ENCODE data around the gene PTPN6.

The PTPN6 gene

DNA sequence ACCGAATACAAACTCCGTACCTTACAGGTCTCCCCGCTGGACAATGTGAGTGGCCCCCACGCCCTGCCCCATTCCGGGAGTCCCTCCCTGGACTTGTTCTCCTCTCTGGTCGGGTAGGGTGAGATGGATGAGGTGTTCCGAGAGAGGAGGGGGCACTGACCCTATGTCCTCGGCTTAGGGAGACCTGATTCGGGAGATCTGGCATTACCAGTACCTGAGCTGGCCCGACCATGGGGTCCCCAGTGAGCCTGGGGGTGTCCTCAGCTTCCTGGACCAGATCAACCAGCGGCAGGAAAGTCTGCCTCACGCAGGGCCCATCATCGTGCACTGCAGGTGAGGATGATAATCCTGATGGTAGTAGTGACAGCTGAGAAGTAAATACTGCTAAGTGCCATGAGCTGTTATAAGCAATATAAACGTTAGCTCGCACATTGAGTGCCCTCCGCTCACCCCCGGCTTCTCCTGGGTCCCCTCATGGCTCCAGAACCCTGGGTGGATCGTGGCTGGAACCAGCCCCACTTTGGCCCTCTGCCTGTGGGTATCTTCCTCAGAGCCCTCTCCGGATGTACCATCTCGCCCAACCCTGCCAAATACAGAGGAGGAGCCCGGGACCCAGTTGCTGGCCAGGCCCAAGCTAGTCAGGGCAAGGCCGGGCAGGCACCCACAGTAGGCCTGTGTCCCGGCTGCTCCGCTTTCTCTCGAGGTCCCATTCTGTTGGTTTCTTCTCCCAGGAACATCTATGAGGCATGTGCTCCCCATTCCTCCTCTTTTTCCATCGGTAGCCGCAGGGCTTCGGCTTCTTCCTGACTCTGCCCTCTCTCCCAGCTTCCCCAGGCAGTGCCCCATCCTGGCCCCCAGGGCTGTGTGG lies 6.8 kb downstream of the PTPN6 start:
- TF ChIP-seq, protein P1, sequence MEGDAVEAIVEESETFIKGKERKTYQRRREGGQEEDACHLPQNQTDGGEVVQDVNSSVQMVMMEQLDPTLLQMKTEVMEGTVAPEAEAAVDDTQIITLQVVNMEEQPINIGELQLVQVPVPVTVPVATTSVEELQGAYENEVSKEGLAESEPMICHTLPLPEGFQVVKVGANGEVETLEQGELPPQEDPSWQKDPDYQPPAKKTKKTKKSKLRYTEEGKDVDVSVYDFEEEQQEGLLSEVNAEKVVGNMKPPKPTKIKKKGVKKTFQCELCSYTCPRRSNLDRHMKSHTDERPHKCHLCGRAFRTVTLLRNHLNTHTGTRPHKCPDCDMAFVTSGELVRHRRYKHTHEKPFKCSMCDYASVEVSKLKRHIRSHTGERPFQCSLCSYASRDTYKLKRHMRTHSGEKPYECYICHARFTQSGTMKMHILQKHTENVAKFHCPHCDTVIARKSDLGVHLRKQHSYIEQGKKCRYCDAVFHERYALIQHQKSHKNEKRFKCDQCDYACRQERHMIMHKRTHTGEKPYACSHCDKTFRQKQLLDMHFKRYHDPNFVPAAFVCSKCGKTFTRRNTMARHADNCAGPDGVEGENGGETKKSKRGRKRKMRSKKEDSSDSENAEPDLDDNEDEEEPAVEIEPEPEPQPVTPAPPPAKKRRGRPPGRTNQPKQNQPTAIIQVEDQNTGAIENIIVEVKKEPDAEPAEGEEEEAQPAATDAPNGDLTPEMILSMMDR (IDR thresholded peaks at IDR 0.05) = no peak

DNA sequence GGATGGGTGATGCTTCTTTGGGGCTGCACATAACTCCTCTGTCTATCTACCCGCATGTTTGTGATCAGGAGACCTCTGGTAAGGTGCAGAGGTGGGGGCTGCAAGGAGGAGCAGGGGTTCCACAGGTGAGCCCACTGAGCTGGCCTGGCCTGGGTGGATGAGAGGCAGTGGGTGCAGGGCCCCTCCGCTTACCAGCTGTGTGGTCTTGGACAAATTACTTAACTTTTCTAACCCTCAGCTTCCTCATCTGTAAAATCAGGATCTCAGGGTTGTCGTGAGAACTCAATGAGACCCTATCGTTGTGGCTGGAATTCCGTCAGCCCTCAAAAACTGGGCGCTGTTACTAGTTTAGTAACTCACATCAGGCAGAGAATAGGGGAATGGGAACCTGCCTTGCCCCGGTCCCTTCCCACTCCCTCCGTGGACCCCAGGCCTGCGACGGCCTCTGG lies 7.5 kb downstream of the PTPN6 start:
- TF ChIP-seq, protein P1 (IDR thresholded peaks at IDR 0.05) = no peak

DNA sequence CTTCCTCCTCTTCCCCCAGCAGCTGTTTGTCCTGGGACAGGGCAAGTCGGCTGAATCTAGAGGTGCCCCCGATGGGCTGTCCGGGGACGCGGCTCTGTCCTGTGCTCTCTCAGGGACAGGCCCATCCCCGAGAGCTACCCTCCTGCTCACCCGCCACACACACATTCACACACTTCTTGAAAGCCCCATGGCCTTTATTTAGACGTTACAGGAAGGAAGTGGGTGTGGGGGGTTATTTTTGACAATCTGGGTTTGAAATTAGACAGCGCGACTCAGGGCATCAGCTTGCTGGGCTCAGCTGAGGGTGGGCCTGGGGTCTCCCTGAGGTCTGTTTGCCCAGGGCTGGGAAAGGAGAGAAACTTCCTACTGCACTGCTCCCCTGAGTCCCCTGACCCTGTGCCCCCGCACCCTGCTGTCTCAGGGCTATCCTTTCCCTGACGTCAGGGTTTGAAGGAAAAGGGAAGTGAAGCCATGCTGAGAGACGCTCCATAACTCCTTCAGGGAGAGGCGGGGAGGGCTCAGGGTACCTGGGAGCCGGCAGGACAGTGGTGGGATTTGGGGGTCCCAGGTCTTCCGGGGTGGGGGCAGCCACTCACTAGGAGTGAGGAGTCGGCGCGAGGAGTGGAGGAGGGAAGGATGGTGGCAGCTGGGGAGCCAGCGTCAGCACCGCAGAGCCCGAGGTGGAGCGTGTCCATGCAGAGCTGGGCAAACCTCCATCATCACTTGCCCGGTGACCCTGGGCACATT lies 8.1 kb downstream of the PTPN6 start:
- TF ChIP-seq, protein P1 (IDR thresholded peaks at IDR 0.05) = no peak

DNA sequence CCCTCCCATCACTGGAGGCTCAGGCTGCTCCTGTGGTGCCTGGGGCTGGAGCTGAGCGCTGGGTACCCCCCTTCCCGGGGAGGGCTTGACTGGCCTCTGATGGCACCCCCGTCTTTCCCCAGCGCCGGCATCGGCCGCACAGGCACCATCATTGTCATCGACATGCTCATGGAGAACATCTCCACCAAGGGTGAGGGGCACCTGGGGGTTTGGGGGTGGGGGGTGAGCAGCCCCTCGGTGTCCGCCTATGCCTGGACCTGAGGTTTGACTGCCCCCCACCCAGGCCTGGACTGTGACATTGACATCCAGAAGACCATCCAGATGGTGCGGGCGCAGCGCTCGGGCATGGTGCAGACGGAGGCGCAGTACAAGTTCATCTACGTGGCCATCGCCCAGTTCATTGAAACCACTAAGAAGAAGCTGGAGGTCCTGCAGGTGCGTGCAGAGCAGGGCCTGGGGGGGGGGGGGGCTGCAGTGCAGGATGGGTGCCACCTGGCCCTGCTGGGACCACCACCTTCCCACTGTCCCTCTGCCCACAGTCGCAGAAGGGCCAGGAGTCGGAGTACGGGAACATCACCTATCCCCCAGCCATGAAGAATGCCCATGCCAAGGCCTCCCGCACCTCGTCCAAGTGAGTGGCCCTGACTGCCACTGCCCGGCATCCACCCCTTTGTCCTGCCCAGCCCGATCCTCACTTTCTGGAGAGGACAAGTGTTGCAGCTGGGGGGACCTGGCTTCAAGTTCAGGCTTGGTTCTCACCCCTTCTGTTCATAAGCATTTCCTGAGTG lies 8.8 kb downstream of the PTPN6 start:
- TF ChIP-seq, protein P1 (IDR thresholded peaks at IDR 0.05) = no peak

DNA sequence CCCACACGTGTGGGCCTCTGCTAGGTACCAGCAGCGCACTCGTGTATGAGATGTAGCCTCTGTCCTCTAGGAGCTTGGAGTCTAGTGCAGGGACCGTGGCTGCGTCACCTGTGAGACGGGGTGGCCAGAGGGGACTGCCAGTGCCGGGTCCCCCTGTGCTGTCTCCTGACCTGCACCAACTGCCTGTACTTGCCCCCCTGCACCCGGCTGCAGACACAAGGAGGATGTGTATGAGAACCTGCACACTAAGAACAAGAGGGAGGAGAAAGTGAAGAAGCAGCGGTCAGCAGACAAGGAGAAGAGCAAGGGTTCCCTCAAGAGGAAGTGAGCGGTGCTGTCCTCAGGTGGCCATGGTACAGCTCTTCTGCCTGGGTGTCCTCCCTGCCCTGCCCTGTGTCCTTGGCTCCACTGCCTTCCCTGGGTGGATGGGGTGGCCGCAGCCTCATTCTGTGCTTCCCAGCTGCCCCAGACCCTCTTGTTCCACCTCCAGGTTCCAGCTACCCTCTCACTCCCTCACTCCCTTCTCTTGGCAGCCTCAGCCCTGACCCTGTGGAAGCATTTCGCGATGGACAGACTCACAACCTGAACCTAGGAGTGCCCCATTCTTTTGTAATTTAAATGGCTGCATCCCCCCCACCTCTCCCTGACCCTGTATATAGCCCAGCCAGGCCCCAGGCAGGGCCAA lies 9.6 kb downstream of the PTPN6 start:
- TF ChIP-seq, protein P1 (IDR thresholded peaks at IDR 0.05) = no peak

DNA sequence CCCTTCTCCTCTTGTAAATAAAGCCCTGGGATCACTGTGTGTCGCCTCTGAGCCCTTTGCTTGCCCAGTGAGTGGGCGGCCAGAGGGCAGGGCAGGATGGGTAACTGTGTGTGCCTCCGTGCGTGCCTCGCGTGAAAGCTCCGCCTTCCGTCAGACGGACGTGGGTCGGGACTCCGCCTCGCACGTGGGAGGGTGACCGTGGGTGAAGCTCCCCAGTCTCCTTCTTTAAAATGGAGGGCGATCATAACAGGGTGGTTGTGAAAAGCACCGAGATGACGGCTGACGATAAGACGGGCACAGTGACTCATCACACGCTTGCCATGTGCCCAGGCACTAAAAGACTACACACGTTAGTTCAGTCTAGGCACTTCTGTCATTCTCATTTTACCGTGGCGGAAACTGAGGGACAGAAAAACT lies 10.1 kb downstream of the PTPN6 start:
- TF ChIP-seq, protein P1 (IDR thresholded peaks at IDR 0.05) = no peak

All from LNCAP (cell line).